ENCODE data around the gene PSMA2. TPM values are rescaled to one million over a fixed set of nuclear protein-coding genes. Genes with fewer than 3 reads are reported as not detected.

PSMA2 gene
- total RNA-seq: 36.4 and 72.8 TPM in 2 replicates

DNA sequence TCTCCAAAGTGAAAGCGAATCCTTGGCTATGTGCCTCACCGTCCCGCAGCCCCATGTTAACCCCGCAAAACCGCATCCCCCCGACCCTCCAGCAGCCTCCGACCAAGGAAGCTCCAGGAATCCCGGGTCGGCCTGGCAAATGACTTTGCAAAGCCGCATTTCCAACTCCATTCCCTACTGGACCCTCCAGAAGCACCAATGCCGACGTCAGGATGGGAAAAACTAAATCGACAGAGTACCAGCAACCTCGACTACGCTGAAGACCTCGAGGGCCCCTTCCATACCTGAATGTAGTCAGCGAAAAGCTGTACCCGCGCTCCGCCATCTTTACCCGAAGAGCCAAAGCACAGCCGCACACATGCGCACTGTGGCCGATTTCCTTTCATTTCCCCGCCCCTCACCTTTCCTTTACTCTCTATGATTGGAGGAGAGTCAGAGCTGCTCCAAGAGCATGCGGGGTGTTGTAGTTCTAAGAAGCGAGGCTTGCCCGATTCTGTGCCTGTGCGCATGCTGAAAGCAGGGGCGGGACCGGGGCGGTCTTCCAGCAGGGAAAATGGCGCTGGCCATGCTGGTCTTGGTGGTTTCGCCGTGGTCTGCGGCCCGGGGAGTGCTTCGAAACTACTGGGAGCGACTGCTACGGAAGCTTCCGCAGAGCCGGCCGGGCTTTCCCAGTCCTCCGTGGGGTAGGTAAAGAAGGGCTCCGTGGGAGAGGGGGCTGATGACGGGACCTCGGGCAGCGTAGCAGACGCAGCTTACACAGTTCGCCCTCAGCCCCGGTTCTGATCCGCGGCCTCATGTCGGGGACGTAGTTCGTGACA, at the start of gene PSMA2, which contains the start of gene MRPL32:
TSS of gene PSMA2 (minus strand) at position 341 of the 818 bp plus-strand sequence. CDS start at position 325, 16 bp downstream.
TSS of gene MRPL32 (plus strand) at position 543 of the 818 bp plus-strand sequence. CDS start at position 554, 11 bp downstream.

DNA sequence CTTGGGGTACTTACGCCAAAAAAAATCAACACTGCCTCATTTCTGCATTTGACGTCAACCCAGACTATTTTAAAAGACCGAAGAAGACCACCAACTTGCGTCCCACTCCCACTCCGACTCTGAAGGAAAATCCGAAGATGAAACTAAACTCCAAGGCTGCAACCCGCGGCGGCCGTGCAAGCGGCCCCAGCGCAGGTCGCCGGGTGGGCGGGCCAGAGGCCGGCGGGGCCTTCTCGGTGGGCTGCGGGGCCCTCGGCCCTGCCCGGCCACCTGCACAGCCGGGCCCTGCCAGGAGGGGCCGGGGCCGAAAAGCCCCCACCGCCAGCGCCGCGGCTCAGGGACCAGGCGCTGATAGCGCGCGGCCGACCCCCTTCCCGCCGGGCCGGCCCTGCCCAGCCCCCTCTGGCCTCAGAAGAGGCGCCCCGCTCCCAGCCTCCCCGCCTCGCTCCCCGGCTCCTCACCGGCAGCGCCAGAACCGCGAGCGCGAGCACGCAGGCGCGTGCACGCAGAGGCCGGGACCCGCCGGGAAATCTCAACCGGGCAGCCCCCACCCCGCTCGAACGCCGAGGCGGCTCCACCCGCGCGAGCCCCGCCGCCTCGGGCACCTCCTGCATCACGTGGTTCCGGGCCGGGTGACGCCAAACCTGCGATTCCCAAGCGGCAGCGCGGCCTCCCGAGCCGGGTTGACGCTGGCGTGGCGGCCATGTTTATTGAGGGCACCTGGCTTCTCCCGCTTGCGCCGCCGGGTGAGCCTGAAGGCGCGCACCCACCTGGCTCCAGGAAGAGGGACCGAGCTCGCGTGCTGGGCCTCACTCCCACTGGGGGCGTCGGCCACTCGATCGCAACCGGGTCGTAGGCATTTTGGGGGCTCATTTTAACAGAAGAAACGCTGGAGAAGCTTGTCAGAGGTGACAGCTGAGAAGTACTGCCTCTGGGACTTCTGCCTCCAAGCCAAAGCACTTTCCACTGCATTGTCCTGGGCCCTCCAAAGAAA, 20.2 kb downstream of the PSMA2 start, which contains the start of gene C7orf25:
TSS of gene C7orf25 (minus strand) at position 617 of the 994 bp plus-strand sequence. CDS start 1,170 bp downstream, outside the sequence.

Other genes starting within 250 kb of the PSMA2 start
- 2.8 and 3.1 TPM in 2 replicates for gene C7orf25, start 20.1 kb downstream of the PSMA2 start, total RNA-seq
- 47.5 and 52.8 TPM in 2 replicates for gene MRPL32, start 202 bp upstream of the PSMA2 start, total RNA-seq
- gene HECW1, start 180.5 kb upstream of the PSMA2 start, total RNA-seq: under 0.01 and 0.38 TPM in 2 replicates